ENCODE measurements around the gene SV2C. TPM values are rescaled to one million over a fixed set of nuclear protein-coding genes. Genes with fewer than 3 reads are reported as not detected.

The SV2C gene
- total RNA-seq, 1 donor from 2014 or later = 0.32 TPM

DNA sequence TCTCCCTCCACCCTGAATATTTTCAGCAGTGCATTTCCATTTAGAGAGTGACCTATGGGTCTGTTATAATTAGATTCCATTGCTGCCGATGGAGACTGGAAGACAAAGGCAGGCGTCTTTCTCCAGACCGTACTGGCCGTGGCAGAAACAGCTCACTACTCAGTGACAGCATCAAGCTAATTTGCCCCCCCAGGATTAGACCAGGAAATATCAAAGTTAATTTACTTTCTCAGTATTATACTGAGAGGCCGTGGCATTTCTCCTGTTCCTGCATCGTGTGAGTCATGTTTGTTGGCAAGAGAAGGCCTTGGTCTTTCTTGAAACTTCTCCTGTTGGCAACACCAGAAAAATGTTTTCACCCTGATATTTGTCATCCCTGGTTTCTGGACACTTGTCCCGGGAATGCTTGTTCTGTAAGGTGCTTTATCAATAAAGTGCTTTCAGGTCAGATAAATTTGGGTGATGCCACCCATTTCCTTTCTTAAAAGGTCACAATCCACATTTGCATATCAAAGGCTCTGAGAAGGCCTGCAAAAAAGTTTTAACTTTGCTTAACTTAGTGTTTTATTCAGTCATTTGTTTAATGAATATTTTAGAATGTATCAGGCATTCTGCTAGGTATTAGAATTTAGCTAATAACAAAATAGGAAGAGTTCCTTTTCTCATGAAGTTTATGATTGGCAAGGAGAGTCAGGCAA lies 28.4 kb downstream of the SV2C start:
- Histone ChIP-seq H3K4me1 (peaks cover 4% of the 10 kb centered on the region), H3K27me3 (no peaks in the 10 kb centered on the region), H3K27ac (no peak overlapping the region), H3K4me3 (no peak overlapping the region), H3K9me3 (no peaks in the 10 kb centered on the region), H3K36me3 (no peaks in the 10 kb centered on the region)
- TF ChIP-seq, protein P1, sequence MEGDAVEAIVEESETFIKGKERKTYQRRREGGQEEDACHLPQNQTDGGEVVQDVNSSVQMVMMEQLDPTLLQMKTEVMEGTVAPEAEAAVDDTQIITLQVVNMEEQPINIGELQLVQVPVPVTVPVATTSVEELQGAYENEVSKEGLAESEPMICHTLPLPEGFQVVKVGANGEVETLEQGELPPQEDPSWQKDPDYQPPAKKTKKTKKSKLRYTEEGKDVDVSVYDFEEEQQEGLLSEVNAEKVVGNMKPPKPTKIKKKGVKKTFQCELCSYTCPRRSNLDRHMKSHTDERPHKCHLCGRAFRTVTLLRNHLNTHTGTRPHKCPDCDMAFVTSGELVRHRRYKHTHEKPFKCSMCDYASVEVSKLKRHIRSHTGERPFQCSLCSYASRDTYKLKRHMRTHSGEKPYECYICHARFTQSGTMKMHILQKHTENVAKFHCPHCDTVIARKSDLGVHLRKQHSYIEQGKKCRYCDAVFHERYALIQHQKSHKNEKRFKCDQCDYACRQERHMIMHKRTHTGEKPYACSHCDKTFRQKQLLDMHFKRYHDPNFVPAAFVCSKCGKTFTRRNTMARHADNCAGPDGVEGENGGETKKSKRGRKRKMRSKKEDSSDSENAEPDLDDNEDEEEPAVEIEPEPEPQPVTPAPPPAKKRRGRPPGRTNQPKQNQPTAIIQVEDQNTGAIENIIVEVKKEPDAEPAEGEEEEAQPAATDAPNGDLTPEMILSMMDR (IDR thresholded peaks at IDR 0.05) = no peak
- DNase-seq (no peak), ATAC-seq (no peak)
- intact Hi-C loops (cut with DNase I) = no loop called here

DNA sequence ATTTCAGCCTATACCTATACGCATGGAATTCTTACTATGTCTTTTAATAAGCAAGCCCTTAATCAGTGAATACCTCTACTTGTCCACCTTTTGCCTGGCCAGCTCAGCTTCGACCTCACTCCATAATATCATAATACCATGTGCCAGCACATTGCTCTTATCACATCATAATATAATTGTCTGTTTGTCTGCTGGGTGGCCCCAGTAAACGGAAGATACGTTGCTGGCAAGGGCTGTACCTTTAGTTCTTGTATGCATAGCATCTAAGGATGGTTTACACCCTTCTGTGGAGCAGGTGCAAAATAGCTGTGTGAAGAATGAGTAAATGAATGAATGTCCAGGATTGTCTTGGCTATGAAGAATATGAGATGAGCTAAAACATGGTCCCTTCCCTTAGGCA lies 29.9 kb downstream of the SV2C start:
- TF ChIP-seq, protein P1 (IDR thresholded peaks at IDR 0.05) = no peak
- DNase-seq (no peak), ATAC-seq (no peak)
- intact Hi-C loops (cut with DNase I) = no loop called here
- Histone ChIP-seq H3K27me3 (no peaks in the 10 kb centered on the region), H3K36me3 (no peaks in the 10 kb centered on the region), H3K4me1 (peaks cover 4% of the 10 kb centered on the region), H3K4me3 (no peak overlapping the region), H3K9me3 (no peaks in the 10 kb centered on the region), H3K27ac (no peak overlapping the region)

DNA sequence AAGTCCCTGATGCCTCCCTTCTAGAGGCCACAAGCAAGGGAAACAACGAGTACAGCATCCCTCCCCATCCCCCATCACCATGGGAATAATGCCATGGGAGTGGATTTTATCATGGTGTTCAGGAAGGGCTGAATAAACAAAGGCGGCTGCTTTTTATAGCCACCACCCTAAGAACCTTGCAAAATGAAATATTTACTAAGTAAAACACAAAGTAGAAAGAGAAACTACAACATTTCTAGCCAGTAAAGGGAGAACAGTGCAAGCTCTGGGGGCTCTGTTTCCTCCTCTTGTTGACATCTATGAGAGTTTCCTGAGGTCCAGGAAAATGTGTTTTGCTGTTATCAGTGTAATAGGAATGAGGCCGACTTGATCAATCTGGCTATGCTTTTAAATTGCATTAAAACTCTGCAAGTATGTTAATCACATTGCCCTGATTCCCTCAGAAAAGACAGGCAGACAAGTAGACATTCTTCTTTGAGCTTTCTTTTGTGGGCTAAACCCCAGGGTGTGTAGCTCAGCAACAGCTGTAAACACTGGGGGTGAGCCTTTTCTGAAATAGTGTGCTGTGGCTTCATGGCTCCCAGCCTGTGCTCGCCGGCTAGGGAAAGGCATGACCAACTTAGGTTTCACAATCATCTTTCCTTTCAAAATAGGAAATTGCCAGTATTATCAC lies 31.1 kb downstream of the SV2C start:
- no peaks in the 10 kb centered on the region for H3K36me3 ChIP-seq
- H3K27ac ChIP-seq = no peak overlapping the region
- no peak overlapping the region for H3K4me3 ChIP-seq
- H3K9me3 ChIP-seq = no peaks in the 10 kb centered on the region
- ATAC-seq (peak; percentile 71), DNase-seq (no peak)
- TF ChIP-seq, protein P1 (IDR thresholded peaks at IDR 0.05) = no peak
- intact Hi-C loops (cut with DNase I) = no loop called here
- no peaks in the 10 kb centered on the region for H3K27me3 ChIP-seq
- H3K4me1 ChIP-seq = peaks cover 4% of the 10 kb centered on the region

DNA sequence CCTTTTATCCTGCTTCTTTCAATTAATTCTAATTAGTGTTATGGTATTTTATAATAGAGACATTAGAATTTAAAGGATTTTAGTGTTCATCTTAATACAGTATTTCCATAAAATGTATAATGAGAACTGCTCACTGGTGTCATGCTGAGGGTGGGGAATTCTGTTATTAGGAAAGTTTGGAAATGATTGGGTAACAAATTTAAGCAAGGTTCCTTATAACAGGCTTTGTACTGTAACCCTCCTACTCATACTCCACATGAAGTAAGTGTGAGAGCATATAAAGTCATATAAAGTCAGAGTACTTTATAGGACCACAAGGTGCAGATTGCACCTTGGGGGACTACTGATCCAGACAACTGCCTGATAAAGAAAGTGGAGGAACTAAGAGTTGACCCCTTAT lies 42.2 kb downstream of the SV2C start:
- Histone ChIP-seq H3K4me3 (no peak overlapping the region), H3K4me1 (no peaks in the 10 kb centered on the region), H3K36me3 (no peaks in the 10 kb centered on the region), H3K9me3 (no peaks in the 10 kb centered on the region), H3K27ac (no peak overlapping the region), H3K27me3 (no peaks in the 10 kb centered on the region)
- intact Hi-C loops (cut with DNase I) = no loop called here
- DNase-seq (no peak), ATAC-seq (no peak)
- TF ChIP-seq, protein P1 (IDR thresholded peaks at IDR 0.05) = no peak

DNA sequence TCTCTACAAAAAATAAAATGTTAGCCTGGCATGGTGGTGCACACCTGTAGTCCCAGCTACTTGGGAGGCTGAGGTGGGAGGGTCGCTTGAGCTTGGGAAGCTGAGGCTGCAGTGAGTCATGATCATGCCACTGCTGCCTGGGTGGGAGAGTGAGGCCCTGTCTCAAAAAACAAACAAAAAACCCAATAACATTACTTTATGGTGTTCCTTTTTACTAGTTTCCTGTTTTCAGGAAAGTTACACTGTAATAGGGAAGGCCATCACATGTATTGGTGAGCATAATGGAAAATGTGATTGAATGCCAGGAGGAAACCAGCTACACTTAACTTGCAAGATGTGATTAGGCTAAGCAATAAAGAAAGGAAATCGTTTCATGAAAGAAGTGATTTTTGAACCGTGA lies 42.7 kb downstream of the SV2C start:
- intact Hi-C loops (cut with DNase I) = no loop called here
- Histone ChIP-seq H3K9me3 (no peaks in the 10 kb centered on the region), H3K27ac (no peak overlapping the region), H3K27me3 (no peaks in the 10 kb centered on the region), H3K36me3 (no peaks in the 10 kb centered on the region), H3K4me3 (no peak overlapping the region), H3K4me1 (no peaks in the 10 kb centered on the region)
- DNase-seq (no peak), ATAC-seq (no peak)
- TF ChIP-seq, protein P1 (IDR thresholded peaks at IDR 0.05) = no peak
